NCI-H2081 (cell line): ENCODE data around the gene SLCO2B1.
A peak's percentile ranks its signal among the peaks of the same experiment; 100 is the strongest.

Source experiments
- DNase-seq, 2 experiments: peaks; one replicate each; lab custom pipeline; 2025; lab: John Stamatoyannopoulos, UW

Gene SLCO2B1

DNA sequence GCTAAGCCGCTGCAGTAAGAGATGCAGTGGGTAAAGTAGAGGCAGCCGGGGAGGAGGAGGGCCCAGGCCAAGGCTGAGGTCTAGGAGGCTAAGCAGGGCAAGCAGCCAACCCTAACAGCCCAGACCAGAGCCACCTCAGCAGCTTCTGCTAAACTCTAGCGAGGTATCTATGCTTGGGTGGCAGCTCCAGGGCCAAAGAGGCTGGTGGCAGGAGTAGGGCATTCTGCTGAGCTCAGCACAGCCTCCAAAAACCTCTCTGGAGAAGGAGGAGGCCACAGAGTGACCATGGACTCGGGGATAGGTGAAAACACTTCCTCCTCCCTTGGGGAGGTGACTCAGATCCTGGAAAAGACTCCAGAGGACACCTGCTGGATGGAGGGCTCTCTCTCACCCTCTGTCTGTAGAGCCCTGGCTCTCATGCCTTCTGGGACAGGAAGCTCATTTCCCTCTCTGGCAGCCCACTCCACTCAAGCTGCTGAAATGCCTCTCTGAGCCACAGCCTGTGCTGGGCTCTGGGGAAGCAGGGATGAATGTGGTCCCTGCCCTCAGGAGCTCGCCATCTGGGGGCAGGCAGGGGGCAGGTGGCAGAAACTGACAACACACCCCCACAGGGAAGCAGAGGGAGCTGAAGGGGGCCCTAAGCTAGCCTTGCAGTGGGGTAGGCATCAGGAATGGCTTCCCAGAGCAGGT is 73.2 kb downstream of the SLCO2B1 start:
- DNase-seq, result no peak

DNA sequence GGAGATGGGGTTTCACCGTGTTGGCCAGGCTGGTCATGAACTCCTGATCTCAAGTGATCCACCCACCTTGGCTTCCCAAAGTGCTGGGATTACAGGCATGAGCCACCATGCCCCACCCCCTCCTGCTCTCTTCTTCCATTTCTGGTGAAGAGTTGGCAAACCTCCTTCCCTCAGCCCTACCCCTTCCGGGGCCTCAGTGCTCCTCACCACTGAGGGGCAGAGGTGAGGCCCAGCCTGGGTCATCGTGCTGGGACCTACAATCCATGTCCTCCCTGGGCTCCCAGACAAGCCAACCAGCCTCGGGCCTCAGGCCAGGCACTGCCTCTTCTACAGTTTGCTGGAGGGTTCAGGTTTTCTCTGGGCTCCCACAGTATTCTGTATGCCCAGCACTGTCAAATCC is 74.9 kb downstream of the SLCO2B1 start:
- DNase-seq, result no peak

DNA sequence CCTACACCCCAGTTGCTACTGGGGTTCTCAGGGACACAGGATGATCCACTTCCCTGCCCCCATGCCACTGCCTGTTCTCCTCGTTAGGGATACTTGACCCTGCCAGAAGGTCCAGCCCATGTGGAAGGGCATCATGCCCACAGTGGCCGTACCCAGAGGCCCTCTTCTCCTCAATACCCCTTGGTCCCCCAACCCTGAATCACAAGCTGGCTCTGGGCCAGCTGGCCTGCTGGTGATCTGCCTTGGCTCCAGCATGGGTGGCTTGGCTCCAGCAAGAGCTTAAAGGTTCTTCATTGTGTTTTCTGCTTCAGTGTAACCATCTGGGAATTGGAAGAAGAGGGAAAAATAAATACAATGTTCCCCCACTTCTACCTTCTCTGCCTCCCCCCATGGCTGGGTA is 78.6 kb downstream of the SLCO2B1 start:
- DNase-seq, result no peak

DNA sequence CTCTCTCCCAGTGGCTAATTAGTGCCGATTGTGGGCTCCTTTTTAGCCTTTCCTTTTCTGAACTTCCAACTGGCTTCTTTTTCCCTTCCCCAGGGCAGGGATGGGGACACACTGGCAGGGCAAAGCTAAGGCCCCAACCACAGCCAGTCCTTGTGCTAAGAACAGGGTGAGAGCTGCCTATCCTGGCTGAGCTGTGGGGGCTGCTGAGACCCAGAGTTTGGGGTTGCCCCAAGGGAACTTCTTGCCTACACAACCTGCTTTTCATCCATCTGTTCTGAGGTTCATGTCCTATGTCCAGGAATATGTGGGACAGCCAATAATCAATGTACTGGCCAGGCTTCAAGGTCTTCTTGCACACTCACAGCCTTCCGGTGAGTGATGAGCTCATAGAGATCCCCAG is 79.7 kb downstream of the SLCO2B1 start:
- no peak for DNase-seq

GRCh38 chr11:75233754-75234172 is 82.9 kb downstream of the SLCO2B1 start:
- no peak for DNase-seq

GRCh38 chr11:75236062-75236461 is 85.2 kb downstream of the SLCO2B1 start:
- no peak for DNase-seq

- no peak for DNase-seq
These were observed 86.1 kb downstream of the SLCO2B1 start for GRCh38 chr11:75237050-75237449.

DNA sequence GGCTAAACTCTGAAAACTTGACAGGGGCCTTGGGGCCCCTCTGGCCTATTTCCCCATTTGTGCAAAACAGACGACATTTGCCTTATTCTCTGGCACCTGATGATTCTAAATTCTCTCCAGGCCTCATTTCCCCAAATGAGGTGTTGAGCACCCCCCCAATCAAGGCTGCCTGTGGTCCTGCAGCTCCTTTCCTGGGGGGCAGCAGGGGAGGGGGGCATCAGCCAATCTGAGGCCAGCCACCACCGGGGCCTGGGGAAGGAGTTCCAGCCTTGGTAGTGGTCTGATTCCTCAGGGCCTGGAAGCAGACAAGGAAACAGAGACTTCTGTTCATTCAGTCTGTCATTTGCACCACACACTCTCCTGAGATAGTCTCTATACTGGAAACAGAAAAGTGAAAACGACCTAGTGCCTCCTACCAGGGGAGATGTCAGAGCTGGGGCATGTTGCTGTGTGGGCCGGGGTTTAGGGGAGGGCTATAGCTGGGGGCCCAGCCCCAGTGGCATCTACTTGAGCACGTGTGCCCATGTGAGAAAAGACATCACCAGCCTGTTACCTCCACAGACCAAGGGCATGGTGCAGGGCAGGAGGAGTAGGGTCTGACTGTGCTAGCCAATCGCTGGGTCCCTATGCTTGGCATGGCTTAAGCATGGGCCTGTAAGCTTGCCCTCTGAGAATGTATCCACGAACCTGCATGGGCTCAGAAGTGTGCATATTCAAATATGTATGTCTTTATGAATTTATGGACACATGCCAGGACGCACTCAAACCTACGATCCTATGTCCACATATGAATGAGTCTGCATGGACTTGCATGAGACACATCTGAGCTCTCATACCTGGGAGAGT is 87.9 kb downstream of the SLCO2B1 start:
- no peak for DNase-seq

DNA sequence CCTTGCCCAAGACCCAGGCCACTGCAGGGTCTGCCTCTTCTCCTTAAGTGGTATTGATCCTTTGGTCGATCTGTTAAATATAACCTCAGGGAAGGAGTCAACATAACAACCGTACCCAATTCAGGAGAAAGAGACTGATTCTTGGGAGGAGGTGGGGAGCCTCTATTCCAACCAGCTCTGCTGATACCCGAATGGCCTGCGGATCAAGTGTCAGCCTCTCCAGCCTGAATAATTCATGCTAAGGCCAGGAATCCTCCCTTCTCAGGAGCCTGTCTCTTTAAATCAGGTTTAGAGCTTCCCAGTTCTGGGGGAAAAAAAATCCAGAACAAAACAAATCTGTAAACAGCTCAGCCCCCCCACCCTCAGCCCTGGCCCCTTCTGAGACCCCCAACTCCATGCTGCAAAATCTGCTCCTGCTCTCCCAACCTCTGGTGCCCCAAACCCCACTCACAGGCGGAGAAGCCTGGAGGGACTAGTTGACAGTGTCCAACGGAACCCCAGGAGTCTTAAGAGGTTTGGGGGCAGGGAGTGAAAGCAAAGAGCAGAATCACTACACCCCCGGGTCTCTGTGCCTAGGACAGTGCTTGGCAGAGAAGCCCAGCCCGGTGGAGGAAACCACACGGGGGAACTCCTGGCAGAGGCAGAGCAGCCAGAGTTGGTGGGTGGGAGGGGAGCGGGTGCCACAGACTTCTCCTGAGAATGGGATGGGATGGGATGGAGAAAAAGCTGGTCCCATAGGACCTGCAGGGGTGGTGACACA is 88.8 kb downstream of the SLCO2B1 start:
- no peak for DNase-seq

DNA sequence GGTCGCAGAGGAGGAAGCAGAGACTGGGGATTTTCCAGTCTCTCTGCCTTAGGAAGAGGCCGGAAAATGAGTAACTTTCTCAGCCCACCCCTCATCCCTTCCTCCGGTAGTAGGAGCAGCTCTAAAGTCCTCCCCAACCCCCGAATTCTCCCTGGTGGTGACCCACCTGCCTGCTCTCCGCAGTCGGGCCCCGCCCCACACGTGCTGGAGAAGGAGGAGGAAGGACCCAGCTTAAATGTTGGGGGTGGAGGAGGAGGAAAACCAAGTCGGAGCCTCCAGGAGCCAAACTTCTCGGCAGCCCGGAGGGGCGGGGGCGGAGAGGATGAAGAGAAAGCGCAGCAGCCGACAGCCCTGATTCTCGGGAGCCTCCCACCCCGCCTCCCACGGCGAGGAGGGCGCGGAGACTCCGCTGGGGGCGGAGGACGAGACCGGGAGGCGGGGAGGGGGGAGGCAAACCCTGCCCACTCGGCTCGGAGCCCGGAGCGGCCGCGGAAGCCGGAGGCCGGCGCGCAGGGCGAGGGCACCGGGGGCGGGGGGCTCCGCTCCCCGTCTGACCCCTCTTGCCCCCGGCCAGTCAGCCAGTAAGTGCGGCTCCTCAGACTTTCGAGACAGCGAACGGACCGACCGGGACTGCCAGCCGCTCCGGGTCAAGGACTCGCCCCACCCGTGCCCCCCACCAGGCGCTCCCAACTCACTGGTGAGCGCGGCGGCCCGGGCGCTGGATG is 89.6 kb downstream of the SLCO2B1 start, which contains the start of gene TPBGL:
TSS of gene TPBGL (plus strand) at position 464 of the 725 bp plus-strand sequence. CDS start 276 bp downstream, outside the sequence.
- peak in 1 of 2 experiments; percentile 36 for DNase-seq

DNA sequence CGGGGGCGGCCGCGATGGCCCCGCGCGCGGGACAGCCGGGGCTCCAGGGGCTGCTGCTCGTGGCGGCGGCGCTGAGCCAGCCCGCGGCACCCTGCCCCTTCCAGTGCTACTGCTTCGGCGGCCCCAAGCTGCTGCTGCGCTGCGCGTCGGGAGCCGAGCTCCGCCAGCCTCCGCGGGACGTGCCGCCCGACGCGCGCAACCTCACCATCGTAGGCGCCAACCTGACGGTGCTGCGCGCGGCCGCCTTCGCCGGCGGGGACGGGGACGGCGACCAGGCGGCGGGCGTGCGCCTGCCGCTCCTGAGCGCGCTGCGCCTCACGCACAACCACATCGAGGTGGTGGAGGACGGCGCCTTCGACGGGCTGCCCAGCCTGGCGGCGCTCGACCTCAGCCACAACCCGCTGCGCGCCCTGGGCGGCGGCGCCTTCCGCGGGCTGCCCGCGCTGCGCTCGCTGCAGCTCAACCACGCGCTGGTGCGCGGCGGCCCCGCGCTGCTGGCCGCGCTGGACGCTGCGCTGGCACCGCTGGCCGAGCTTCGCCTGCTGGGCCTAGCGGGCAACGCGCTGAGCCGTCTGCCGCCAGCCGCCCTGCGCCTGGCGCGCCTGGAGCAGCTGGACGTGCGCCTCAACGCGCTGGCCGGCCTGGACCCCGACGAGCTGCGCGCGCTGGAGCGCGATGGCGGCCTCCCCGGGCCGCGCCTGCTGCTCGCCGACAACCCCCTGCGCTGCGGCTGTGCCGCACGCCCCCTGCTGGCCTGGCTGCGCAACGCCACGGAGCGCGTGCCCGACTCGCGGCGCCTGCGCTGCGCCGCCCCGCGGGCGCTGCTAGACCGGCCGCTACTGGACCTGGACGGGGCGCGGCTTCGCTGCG is 90.4 kb downstream of the SLCO2B1 start:
- DNase-seq, result peak; percentile 70 to 87

- no peak for DNase-seq
These were observed 91.2 kb downstream of the SLCO2B1 start for GRCh38 chr11:75241906-75242644.

DNA sequence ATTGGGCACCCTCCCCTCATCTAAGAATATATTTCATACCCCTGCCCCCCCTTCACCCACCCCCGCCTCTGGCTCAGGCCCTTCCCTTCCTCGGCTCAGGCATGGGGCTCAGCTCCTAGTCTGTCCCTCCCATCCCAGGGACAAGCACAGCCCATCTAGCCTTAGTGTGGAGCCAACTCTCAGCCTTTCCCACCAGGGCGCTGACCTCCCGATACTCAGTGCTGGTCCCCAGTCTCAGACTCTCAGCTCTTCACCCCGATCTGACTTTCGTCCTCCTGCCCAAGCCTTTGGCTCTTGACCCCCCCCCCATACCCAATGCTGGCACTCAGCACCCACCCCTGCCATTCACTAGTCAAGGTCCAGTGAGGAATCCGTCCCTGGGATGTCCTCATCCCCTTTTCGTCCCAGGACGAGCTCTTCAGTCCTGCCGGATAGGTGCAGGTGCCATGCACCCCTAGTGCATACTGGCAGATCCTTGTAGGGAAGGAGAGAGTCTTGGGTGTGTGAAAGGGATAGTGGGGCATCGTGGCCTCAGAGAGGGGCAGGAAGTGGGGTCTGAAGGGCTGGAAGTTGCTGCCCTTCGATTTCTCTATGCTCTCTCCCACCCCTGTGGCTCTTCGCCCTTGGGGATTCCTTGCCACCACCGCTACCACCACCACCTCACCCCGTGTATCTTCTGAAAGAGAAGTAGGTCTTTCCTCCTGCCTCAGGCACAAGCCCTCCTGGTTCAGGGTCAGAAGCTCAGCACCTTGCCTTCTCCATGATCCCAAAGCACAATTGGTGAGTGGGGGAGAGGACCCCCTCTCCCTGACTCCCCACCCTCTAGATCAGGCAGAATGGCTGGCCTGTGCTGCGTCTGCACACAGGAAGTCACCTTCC is 92.1 kb downstream of the SLCO2B1 start:
- DNase-seq, result no peak

DNA sequence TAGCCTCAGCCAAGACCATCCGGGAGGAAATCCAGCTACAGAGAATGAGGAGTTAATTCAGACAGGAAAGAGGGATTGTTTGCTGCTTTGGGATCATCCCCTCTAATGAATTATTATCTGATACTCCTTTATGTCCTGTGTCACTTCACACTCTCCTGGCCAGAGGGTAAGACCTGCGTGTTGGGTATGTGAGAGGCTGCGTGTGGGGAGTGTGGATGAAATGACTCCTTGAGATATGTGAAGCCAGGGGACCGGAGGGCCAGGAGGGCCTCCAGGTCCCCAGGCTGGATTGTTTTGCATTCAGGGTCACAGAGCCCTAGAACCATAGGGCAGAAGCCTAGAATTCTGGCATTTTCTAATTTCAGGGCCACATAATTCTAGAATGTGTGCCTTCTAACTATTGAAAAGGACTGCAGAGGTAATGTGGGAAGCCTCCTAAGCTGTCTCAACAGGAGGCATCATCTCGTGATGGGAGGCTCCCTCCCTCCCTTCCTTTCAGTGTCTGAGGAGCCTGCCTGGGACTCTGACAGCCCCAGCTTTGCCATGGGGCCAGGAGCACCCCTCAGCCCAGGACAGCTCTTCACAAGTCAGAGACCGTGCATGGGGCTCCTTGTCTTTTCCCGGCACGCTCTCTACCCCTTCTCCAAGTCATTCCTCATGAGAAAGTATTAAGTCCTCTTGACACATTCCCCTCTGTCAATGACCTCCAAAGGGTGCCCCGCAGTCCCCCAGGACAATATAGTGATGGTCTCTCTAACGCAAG is 93.3 kb downstream of the SLCO2B1 start:
- DNase-seq, result no peak

- no peak for DNase-seq
These were observed 94.6 kb downstream of the SLCO2B1 start for GRCh38 chr11:75245356-75246005.

GRCh38 chr11:75246006-75246670 is 95.2 kb downstream of the SLCO2B1 start:
- DNase-seq, result no peak

- DNase-seq, result no peak
These were observed 95.9 kb downstream of the SLCO2B1 start for GRCh38 chr11:75246671-75247350.
